ENCODE results near the gene HSPB2.

- TF ChIP-seq SP1 (IDR thresholded peaks at IDR 0.05) (no peak), SUZ12 (IDR thresholded peaks at IDR 0.05) (no peak), FOXM1 (IDR thresholded peaks at IDR 0.05; ENCODE audit: borderline replicate concordance) (no peak), ELF4 (IDR thresholded peaks at IDR 0.05) (no peak), ARNT (IDR thresholded peaks at IDR 0.05) (no peak)
Observed at GRCh38 chr11:111922803-111923202, 10.3 kb downstream of the HSPB2 start.

Measured in HEK293T (cell line).